Measurements from ENCODE around the gene GPR183. TPM values are rescaled to one million over a fixed set of nuclear protein-coding genes. Genes with fewer than 3 reads are reported as not detected.

The GPR183 gene
- total and polyA plus RNA-seq, 10 of the 15 experiments (the other 5 are each of a cell fraction or from before 2014, with no cell fraction given), result 134 to 669 (median 225) TPM

- Histone ChIP-seq H3K36me3 (ENCODE audit: control insufficient read depth in 2 of 2, insufficient read depth in 2 of 2, low read length in 1 of 2) (no peaks in the 10 kb centered on the region; a peak in 1 of 4 replicates), H3K79me2 (ENCODE audit: control insufficient read depth, insufficient read depth, low read length) (peaks cover 6% of the 10 kb centered on the region), H3K9ac (ENCODE audit: control insufficient read depth, insufficient read depth, low read length) (no peak overlapping the region), H3K9me3 (replicated peaks; ENCODE audit: control insufficient read depth, insufficient read depth, low read length) (no peaks in the 10 kb centered on the region), H3K27me3 (replicated peaks in 1 of 2; ENCODE audit: control insufficient read depth in 2 of 2, insufficient read depth in 2 of 2, low read length in 1 of 2) (no peaks in the 10 kb centered on the region), H3K4me1 (ENCODE audit: control insufficient read depth, insufficient read depth, low read length) (peaks cover 44% of the 10 kb centered on the region), H2AFZ (ENCODE audit: control insufficient read depth, low read depth, low read length) (no peak overlapping the region), H3K4me3 (no peak overlapping the region), H3K4me2 (ENCODE audit: control insufficient read depth, insufficient read depth) (peak overlapping the region; percentile 20; the same call in 1 of the 2 replicates), H4K20me1 (ENCODE audit: control insufficient read depth, insufficient read depth) (no peaks in the 10 kb centered on the region), H3K27ac (ENCODE audit: control insufficient read depth, insufficient read depth) (no peak overlapping the region)
- ChIA-PET POLR2A (interaction anchor here (0.9 to 4.7 kb wide), 9 partner anchors 8 to 51 kb away, joined by 3 to 29 read pairs (median 5); partner anchors contain the start of gene GPR183), CTCF (interaction anchor here (0.7 to 2.4 kb wide), 11 partner anchors 8 to 115 kb away, joined by 3 to 14 read pairs (median 4); no protein-coding TSS in a partner anchor), SMC1A (ENCODE audit: uncharacterized antibody, unreplicated experiment) (interaction anchor here (0.7 to 5.8 kb wide), 15 partner anchors 9 to 61 kb away, joined by 3 to 84 read pairs (median 15); partner anchors contain the start of gene GPR183), RAD21 (ENCODE audit: unreplicated experiment) (interaction anchor here (0.6 to 5.4 kb wide), 16 partner anchors 9 to 116 kb away, joined by 3 to 56 read pairs (median 6); partner anchors contain the start of gene GPR183)
- FAIRE-seq (no peak), ATAC-seq (no peak), DNase-seq (ENCODE audit: low read depth, low spot score) (no peak)
- in situ Hi-C loops (cut with MboI) (no loop called here), intact Hi-C loops (cut with micrococcal nuclease; ENCODE audit: unreplicated experiment) (no loop called here)
- TF ChIP-seq SPI1 (IDR thresholded peaks at IDR 0.05; ENCODE audit: borderline replicate concordance, insufficient read depth, low read depth, low read length) (peak; percentile 22; the same call in 1 of the 2 replicates), RUNX3 (IDR thresholded peaks at IDR 0.05; ENCODE audit: low read length) (peak; percentile 27; the same call in 1 of the 2 replicates), MEF2A (IDR thresholded peaks at IDR 0.05; ENCODE audit: insufficient read depth, low read depth, low read length) (no peak), SMAD1 (IDR thresholded peaks at IDR 0.05; ENCODE audit: low read depth, partially characterized antibody) (peak; percentile 82)
- TF ChIP-seq, protein P1, sequence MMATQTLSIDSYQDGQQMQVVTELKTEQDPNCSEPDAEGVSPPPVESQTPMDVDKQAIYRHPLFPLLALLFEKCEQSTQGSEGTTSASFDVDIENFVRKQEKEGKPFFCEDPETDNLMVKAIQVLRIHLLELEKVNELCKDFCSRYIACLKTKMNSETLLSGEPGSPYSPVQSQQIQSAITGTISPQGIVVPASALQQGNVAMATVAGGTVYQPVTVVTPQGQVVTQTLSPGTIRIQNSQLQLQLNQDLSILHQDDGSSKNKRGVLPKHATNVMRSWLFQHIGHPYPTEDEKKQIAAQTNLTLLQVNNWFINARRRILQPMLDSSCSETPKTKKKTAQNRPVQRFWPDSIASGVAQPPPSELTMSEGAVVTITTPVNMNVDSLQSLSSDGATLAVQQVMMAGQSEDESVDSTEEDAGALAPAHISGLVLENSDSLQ (IDR thresholded peaks at IDR 0.05), result peak; percentile 36; the same call in 1 of the 2 replicates
- BruUV-seq (replicated peaks), result no TSS peak
- WGBS (ENCODE audit: insufficient coverage, insufficient replicate concordance, low lambda C conversion rate, missing lambda C conversion rate), result 89% methylated on average over 5 of the region's 5 CpGs
Observed at GRCh38 chr13:99320693-99321481, 13.7 kb upstream of the GPR183 start.

All from GM12878 (cell line).